ENCODE data around the gene PODNL1.

Gene PODNL1

DNA sequence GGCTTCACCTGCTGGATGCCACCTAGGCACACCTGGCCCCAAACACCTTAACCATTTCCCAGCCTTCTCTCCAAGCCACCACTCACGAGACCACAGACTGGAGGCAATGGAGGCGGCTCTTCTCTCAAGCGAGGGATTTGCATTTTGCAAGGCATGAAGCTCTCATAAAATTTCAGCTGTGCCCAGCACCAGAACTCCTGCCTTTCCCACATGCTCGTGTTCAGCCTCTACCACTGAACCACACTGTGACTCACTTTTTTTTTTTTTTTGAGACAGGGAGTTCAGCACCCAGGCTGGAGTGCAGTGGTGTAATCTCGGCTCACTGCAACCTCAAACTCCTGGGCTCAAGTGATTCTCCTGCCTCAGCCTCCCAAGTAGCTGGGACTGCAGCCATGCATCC is 50.7 kb downstream of the PODNL1 start:
- no peak for FAIRE-seq

GRCh38 chr19:13887018-13887436 is 51.2 kb downstream of the PODNL1 start:
- FAIRE-seq, result no peak

DNA sequence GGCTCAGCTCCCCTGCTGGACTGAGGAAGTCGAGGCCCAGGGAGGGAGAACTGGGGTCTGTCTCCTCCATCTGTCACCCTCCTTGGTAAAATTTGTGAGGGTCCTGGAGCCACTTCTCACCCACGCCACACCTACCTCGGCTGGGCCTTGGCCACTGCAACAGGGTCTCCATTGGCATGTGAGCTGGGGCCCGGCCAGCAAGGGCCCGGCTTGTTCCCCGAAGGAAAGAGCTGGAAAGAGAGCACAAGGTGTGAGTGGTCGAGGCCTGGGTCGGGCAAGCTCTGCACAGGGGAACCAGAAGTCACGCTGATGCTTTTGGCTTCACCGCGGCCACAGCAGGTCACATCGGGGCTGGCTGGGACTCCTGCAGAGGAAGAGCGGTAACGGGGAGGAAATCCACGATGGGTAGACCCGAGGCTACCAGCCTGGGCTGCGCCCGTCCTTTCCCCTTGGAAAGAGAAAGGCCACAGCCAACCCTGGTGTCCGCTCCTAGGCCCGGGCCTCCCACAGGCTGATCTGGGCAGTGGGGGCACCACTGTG is 52.3 kb downstream of the PODNL1 start:
- FAIRE-seq, result no peak

DNA sequence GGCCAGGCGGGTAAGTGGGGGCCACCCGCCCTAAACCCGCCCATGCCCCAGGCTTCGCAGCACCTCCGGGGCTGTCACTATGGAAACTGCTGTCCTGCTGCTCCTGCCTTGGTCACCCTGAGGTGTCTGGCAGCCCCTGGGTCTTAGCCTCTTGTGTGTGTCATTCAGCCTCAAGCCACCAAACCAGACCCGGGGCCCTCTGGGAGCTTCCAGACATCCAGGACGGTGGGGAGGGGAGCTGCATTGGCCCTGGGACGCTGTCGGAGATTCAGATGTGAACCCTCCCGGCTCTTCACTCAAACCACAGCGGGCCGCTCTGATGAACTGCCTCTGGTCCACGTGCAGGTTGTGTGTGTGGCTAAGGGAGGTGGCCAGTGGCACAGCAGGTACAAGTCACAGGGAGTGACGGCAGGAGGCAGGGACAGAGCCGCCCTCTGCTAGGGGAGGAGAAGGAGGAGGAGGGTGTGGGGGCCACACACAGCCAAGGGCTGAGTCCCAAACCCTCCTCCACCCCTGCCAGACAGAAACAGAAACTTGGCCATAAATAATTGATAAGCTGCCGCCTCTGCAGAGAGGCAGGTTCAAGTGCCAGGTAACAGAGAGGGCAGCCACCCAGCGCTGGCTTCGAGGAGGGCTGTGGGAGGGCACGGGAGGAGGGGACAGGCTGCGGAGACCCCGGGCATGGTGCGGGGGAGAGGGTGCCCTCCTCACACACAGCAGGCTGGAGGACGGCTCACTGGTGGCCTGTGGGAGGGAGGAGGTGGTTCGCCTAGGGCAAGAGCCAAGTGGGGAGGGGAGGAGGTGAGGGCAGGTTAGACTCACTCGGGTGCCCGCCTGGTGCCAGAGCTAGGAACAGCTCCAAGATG is 53.3 kb downstream of the PODNL1 start:
- no peak for FAIRE-seq

DNA sequence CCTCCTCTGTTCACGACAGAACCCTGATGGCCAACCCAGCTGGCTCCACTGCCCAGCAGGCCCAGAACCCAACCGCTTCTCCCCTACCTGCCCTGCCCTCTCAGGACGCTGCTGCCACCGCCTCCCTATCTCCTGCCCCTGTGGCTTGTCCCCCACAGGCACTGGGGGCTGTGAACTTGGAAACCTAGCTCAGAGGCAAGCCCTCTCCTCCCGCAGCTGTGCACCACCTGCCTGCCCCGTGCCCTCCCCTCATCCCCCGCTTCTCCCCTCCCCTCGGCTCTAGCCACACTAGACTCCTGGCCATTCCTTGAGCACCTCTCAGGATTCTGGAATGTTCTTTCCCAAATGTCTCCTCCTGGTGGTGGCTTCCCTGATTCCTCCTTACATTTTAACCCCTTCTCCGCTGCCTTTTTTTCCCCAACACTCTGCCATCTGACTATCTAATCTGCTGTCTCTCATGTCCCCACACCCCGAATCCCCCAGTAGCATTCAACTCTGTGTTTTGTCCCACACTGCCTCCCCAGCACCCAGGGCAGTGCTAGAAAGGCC is 54.6 kb downstream of the PODNL1 start:
- no peak for FAIRE-seq

- FAIRE-seq, result no peak
These were observed 55.4 kb downstream of the PODNL1 start for GRCh38 chr19:13882836-13883235.

GRCh38 chr19:13882419-13882795 is 55.8 kb downstream of the PODNL1 start:
- no peak for FAIRE-seq

GRCh38 chr19:13881692-13882418 is 56.4 kb downstream of the PODNL1 start:
- no peak for FAIRE-seq

GRCh38 chr19:13881251-13881691 is 56.9 kb downstream of the PODNL1 start:
- no peak for FAIRE-seq
